B cell (primary cell): Measurements from ENCODE around the gene FYN. TPM values are rescaled to one million over a fixed set of nuclear protein-coding genes. Genes with fewer than 3 reads are reported as not detected.

ENCODE experiments used
- ATAC-seq: fragments of 200-7000 bp; cut with Tn5 transposase; one replicate; pipeline ENCODE4 v1.10.0; 2021; ENCODE audit warnings: low read depth, mild to moderate bottlenecking, moderate number of reproducible peaks, moderate library complexity
- CTCF ChIA-PET: fragments of 350-600 bp; sonication (Branson Sonifier 250); formaldehyde crosslinking; loops from one replicate; lab custom pipeline; 2021; ENCODE audit warnings: antibody characterized with exemption, inconsistent platforms; lab: Charles Lee
- POLR2A ChIA-PET: fragments of 350-600 bp; sonication (Branson Sonifier 250); formaldehyde crosslinking; loops from one replicate; lab custom pipeline; 2021; ENCODE audit warnings: antibody characterized with exemption; lab: Charles Lee
- DNase-seq: peaks from one replicate; pipeline ENCODE4 v3.0.0; 2013
- H2AFZ ChIP-seq: 2 replicates; pipeline ENCODE4 v1.6.1; 2012; ENCODE audit warnings: mild to moderate bottlenecking, low read depth, low read length; ENCODE audit not compliant: insufficient read depth, poor library complexity, severe bottlenecking
- H3K27ac ChIP-seq, 2 donors: 1 replicate in 1 of 2; 2 replicates in 1 of 2; pipeline ENCODE4 v1.5.1; 2012 to 2013; ENCODE audit warnings: low read length in 2 of 2, mild to moderate bottlenecking in 2 of 2, moderate library complexity in 1 of 2
- H3K27me3 ChIP-seq, 4 experiments: fragments of 200-600 bp in 1 of 4; sonication (generic) in 1 of 4; replicated peaks in 1 of 4; 1 replicate in 2 of 4; 2 replicates in 2 of 4; pipeline versions ENCODE4 v1.6.1 to v1.7.0; 2013 to 2016; ENCODE audit warnings: low read length in 3 of 4, mild to moderate bottlenecking in 2 of 4, mixed read lengths in 1 of 4, moderate library complexity in 1 of 4; ENCODE audit not compliant: insufficient read depth in 4 of 4, control insufficient read depth in 3 of 4; ENCODE audit errors: control extremely low read depth in 1 of 4
- H3K36me3 ChIP-seq, 2 experiments: replicated peaks in 1 of 2; 1 replicate in 1 of 2; 2 replicates in 1 of 2; pipeline versions ENCODE4 v1.6.1 to v1.7.1; 2013; ENCODE audit warnings: low read length in 1 of 2; ENCODE audit not compliant: insufficient read depth in 2 of 2, control insufficient read depth in 1 of 2; ENCODE audit errors: control extremely low read depth in 1 of 2, extremely low read depth in 1 of 2
- H3K4me1 ChIP-seq, 2 donors: fragments of 200-600 bp in 1 of 2; sonication (generic) in 1 of 2; 1 replicate in 1 of 2; 2 replicates in 1 of 2; pipeline versions ENCODE4 v1.5.1 to v1.6.1; 2013 to 2017; ENCODE audit warnings: low read length in 2 of 2; ENCODE audit not compliant: control insufficient read depth in 2 of 2, insufficient read depth in 2 of 2
- H3K4me2 ChIP-seq: replicated peaks from 2 replicates; pipeline ENCODE3; 2012; ENCODE audit warnings: mild to moderate bottlenecking, low read depth, low read length; ENCODE audit not compliant: poor library complexity, severe bottlenecking
- H3K4me3 ChIP-seq, 5 experiments: fragments of 200-600 bp in 1 of 5; sonication (generic) in 1 of 5; 1 replicate in 3 of 5; 2 replicates in 2 of 5; pipeline versions ENCODE4 v1.5.1 to v1.7.0; 2011 to 2016; ENCODE audit warnings: low read length in 4 of 5, mild to moderate bottlenecking in 4 of 5, low read depth in 2 of 5, control low read depth in 1 of 5, moderate library complexity in 1 of 5; ENCODE audit not compliant: insufficient read depth in 1 of 5; ENCODE audit errors: control extremely low read depth in 1 of 5, extremely low read depth in 1 of 5
- H3K79me2 ChIP-seq: fragments of 200-600 bp; sonication (generic); one replicate; pipeline ENCODE4 v1.6.0; 2016; ENCODE audit warnings: low read length; ENCODE audit not compliant: control insufficient read depth, insufficient read depth
- H3K9ac ChIP-seq: fragments of 200-600 bp; sonication (generic); 2 replicates; pipeline ENCODE4 v1.6.1; 2017; ENCODE audit warnings: mild to moderate bottlenecking, low read length, moderate library complexity
- H3K9me3 ChIP-seq, 3 donors: one replicate each; pipeline versions ENCODE4 v1.6.1 to v1.7.1; 2013; ENCODE audit warnings: low read length in 2 of 3; ENCODE audit not compliant: control insufficient read depth in 2 of 3, insufficient read depth in 1 of 3; ENCODE audit errors: control extremely low read depth in 1 of 3
- H4K20me1 ChIP-seq: 2 replicates; pipeline ENCODE4 v1.6.0; 2012; ENCODE audit warnings: mild to moderate bottlenecking, low read length; ENCODE audit not compliant: insufficient read depth, control insufficient read depth, poor library complexity, severe bottlenecking
- H3K27ac Mint-ChIP-seq: one replicate; pipeline ENCODE4 v1.8.0; 2021; ENCODE audit warnings: mixed read lengths
- H3K27me3 Mint-ChIP-seq: one replicate; pipeline ENCODE4 v1.8.0; 2021; ENCODE audit warnings: mixed read lengths
- H3K4me1 Mint-ChIP-seq: one replicate; pipeline ENCODE4 v1.8.0; 2021; ENCODE audit warnings: mixed read lengths
- H3K4me3 Mint-ChIP-seq: one replicate; pipeline ENCODE4 v1.8.0; 2021; ENCODE audit warnings: mixed read lengths
- H3K9me3 Mint-ChIP-seq: one replicate; pipeline ENCODE4 v1.8.0; 2022; ENCODE audit warnings: mixed read lengths; ENCODE audit not compliant: insufficient read depth
- EZH2 ChIP-seq: IDR thresholded peaks from 2 replicates; pipeline ENCODE4 v1.6.1; 2012; ENCODE audit warnings: borderline replicate concordance, low read depth, mild to moderate bottlenecking, moderate library complexity, low read length; ENCODE audit not compliant: insufficient read depth, poor library complexity, severe bottlenecking
- WGBS: methylation state at CpG from one replicate; pipeline ENCODE4 v1.1.5; 2013; ENCODE audit warnings: missing lambda C conversion rate; ENCODE audit not compliant: insufficient coverage; 5-methylcytosine and 5-hydroxymethylcytosine counted together
- intact Hi-C: fragments of 100-400 bp; cut with micrococcal nuclease; formaldehyde crosslinking; loops from one replicate; pipeline ENCODE4 v1.10.0; 2022
- polyA plus RNA-seq: library from polyadenylated mRNA; depleted of rRNA; stranded (reverse); fragments of >200 nt; gene quantifications from 2 replicates; pipeline ENCODE4 v1.2.3, GENCODE V29; 2012
- total RNA-seq, 2 donors: library from RNA; stranded (reverse); fragments of 120-200 nt in 1 of 2; gene quantifications; 1 replicate in 1 of 2; 2 replicates in 1 of 2; pipeline versions ENCODE4 v1.2.3 to v1.2.4, GENCODE V29; 2013 to 2022
- TF ChIP-seq, protein P1 (sequence below): fragments of 200-600 bp; IDR thresholded peaks from one replicate; pipeline ENCODE4 v1.8.0; 2022; ENCODE audit warnings: antibody characterized with exemption, mild to moderate bottlenecking

FYN gene
- total and polyA plus RNA-seq, 2 donors (not counting 1 experiment from before 2014, with no cell fraction given): 54.1 to 94.0 TPM

- H3K79me2 ChIP-seq: peaks cover 39% of the 10 kb centered on the region
- H3K4me1 ChIP-seq: peaks cover 63 to 66% of the 10 kb centered on the region in 2 donors
- Mint-ChIP-seq H3K9me3 (peaks cover 5% of the 10 kb centered on the region), H3K27ac (no peak overlapping the region), H3K4me3 (peak overlapping the region; percentile 47), H3K27me3 (no peaks in the 10 kb centered on the region), H3K4me1 (peaks cover 86% of the 10 kb centered on the region)
- no peak for ATAC-seq
- H2AFZ ChIP-seq: no peak overlapping the region
- TF ChIP-seq, protein P1, sequence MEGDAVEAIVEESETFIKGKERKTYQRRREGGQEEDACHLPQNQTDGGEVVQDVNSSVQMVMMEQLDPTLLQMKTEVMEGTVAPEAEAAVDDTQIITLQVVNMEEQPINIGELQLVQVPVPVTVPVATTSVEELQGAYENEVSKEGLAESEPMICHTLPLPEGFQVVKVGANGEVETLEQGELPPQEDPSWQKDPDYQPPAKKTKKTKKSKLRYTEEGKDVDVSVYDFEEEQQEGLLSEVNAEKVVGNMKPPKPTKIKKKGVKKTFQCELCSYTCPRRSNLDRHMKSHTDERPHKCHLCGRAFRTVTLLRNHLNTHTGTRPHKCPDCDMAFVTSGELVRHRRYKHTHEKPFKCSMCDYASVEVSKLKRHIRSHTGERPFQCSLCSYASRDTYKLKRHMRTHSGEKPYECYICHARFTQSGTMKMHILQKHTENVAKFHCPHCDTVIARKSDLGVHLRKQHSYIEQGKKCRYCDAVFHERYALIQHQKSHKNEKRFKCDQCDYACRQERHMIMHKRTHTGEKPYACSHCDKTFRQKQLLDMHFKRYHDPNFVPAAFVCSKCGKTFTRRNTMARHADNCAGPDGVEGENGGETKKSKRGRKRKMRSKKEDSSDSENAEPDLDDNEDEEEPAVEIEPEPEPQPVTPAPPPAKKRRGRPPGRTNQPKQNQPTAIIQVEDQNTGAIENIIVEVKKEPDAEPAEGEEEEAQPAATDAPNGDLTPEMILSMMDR: no peak
- no peak for TF ChIP-seq EZH2
- POLR2A ChIA-PET: interaction anchor here (1.5 kb wide), 1 partner anchor 39 kb away, joined by 3 read pairs; no protein-coding TSS in a partner anchor
- no peak overlapping the region for H3K9ac ChIP-seq
- no peak overlapping the region for H3K4me3 ChIP-seq
- no peaks in the 10 kb centered on the region for H4K20me1 ChIP-seq
- WGBS: no CpG with 5 or more reads among the region's 2 CpGs
- no peaks in the 10 kb centered on the region for H3K27me3 ChIP-seq
- H3K36me3 ChIP-seq: no peaks in the 10 kb centered on the region
- peak overlapping the region; percentile 46 for H3K4me2 ChIP-seq
- no peak for DNase-seq
- CTCF ChIA-PET: interaction anchor here (0.6 to 3.3 kb wide), 8 partner anchors 11 to 284 kb away, joined by 3 to 18 read pairs (median 4); no protein-coding TSS in a partner anchor
- intact Hi-C loops: loop anchor here (2.0 to 5.0 kb wide), 4 partner anchors 15 to 109 kb away; partner anchors contain the start of gene FYN
- no peaks in the 10 kb centered on the region for H3K9me3 ChIP-seq
- no peak overlapping the region for H3K27ac ChIP-seq
These were observed 109.9 kb downstream of the FYN start for GRCh38 chr6:111763381-111763780.

- H3K4me3 ChIP-seq: no peak overlapping the region
- H3K27ac ChIP-seq: peak overlapping the region in 1 of 2 donors; percentile 32
- H4K20me1 ChIP-seq: no peaks in the 10 kb centered on the region
- WGBS: 41% methylated on average over 3 of the region's 7 CpGs
- intact Hi-C loops: loop anchor here (2.0 to 5.0 kb wide), 4 partner anchors 13 to 110 kb away; partner anchors contain the start of gene FYN
- H3K4me1 ChIP-seq: peaks cover 56 to 60% of the 10 kb centered on the region in 2 donors
- Mint-ChIP-seq H3K27me3 (no peaks in the 10 kb centered on the region), H3K9me3 (peaks cover 5% of the 10 kb centered on the region), H3K4me3 (peak overlapping the region; percentile 70), H3K4me1 (peaks cover 79% of the 10 kb centered on the region), H3K27ac (peak overlapping the region; percentile 73)
- CTCF ChIA-PET: interaction anchor here (1.0 to 3.3 kb wide), 4 partner anchors 9 to 61 kb away, joined by 3 to 18 read pairs (median 6); no protein-coding TSS in a partner anchor
- H3K4me2 ChIP-seq: peak overlapping the region; percentile 58
- H3K27me3 ChIP-seq: no peaks in the 10 kb centered on the region
- peaks cover 39% of the 10 kb centered on the region for H3K79me2 ChIP-seq
- POLR2A ChIA-PET: interaction anchor here (1.5 kb wide), 1 partner anchor 38 kb away, joined by 3 read pairs; no protein-coding TSS in a partner anchor
- peak; percentile 63 for ATAC-seq
- H3K9me3 ChIP-seq: no peaks in the 10 kb centered on the region
- peak; percentile 52 for DNase-seq
- no peak overlapping the region for H2AFZ ChIP-seq
- TF ChIP-seq EZH2: no peak
- TF ChIP-seq, protein P1: no peak
- H3K36me3 ChIP-seq: no peaks in the 10 kb centered on the region
- H3K9ac ChIP-seq: no peak overlapping the region
These were observed 111.4 kb downstream of the FYN start for GRCh38 chr6:111761783-111762312.
